ENCODE results near the gene PUM2. TPM values are rescaled to one million over a fixed set of nuclear protein-coding genes. Genes with fewer than 3 reads are reported as not detected.

The PUM2 gene
- total RNA-seq, 1 experiment from 2014 or later: 85.6 TPM

DNA sequence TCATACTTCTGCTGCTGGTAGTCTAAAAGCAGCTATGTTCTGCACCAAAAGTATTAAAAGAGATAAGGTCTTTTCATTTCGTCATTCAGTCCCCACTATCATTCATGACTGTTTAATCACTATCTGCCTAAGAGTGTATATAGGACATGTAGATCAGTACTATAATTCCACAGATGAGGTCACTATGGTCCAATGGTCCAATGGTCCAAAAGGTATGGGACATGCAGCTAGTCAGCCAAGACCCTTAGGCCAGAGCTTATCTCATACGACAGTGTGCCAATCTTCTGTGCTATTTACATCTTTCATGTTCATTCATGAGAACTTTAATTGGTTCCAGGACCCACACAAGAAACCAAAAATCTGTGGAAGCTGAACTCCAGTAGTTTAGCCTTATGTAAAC lies 83.1 kb downstream of the PUM2 start:
- Histone ChIP-seq H3K9me3 (ENCODE audit: control insufficient read depth, insufficient read depth, low read depth, low read length) (no peaks in the 10 kb centered on the region), H3K4me1 (ENCODE audit: control insufficient read depth, insufficient read depth, low read length) (no peaks in the 10 kb centered on the region), H3K27me3 (ENCODE audit: control insufficient read depth, insufficient read depth, low read length) (no peaks in the 10 kb centered on the region), H3K27ac (ENCODE audit: low read length) (no peak overlapping the region), H3K36me3 (ENCODE audit: control insufficient read depth, insufficient read depth, low read length) (peaks cover 16% of the 10 kb centered on the region; the same call in 1 of the 2 replicates), H3K4me3 (ENCODE audit: low read depth in 2 of 2, low read length in 2 of 2) (no peak overlapping the region)
- ChIA-PET CTCF (no interaction called here), POLR2A (no interaction called here)
- intact Hi-C loops (cut with micrococcal nuclease; ENCODE audit: unreplicated experiment): no loop called here
- no peak for TF ChIP-seq TCF7L2 (IDR thresholded peaks at IDR 0.05; ENCODE audit: low read depth, low read length)
- no peak for TF ChIP-seq POLR2AphosphoS5 (IDR thresholded peaks at IDR 0.05; ENCODE audit: low read depth, low read length)
- TF ChIP-seq, protein P1, sequence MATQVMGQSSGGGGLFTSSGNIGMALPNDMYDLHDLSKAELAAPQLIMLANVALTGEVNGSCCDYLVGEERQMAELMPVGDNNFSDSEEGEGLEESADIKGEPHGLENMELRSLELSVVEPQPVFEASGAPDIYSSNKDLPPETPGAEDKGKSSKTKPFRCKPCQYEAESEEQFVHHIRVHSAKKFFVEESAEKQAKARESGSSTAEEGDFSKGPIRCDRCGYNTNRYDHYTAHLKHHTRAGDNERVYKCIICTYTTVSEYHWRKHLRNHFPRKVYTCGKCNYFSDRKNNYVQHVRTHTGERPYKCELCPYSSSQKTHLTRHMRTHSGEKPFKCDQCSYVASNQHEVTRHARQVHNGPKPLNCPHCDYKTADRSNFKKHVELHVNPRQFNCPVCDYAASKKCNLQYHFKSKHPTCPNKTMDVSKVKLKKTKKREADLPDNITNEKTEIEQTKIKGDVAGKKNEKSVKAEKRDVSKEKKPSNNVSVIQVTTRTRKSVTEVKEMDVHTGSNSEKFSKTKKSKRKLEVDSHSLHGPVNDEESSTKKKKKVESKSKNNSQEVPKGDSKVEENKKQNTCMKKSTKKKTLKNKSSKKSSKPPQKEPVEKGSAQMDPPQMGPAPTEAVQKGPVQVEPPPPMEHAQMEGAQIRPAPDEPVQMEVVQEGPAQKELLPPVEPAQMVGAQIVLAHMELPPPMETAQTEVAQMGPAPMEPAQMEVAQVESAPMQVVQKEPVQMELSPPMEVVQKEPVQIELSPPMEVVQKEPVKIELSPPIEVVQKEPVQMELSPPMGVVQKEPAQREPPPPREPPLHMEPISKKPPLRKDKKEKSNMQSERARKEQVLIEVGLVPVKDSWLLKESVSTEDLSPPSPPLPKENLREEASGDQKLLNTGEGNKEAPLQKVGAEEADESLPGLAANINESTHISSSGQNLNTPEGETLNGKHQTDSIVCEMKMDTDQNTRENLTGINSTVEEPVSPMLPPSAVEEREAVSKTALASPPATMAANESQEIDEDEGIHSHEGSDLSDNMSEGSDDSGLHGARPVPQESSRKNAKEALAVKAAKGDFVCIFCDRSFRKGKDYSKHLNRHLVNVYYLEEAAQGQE (IDR thresholded peaks at IDR 0.05; ENCODE audit: insufficient read depth in 1 of 2, low read depth in 2 of 2, low read length in 1 of 2): no peak
- TF ChIP-seq, protein P2, sequence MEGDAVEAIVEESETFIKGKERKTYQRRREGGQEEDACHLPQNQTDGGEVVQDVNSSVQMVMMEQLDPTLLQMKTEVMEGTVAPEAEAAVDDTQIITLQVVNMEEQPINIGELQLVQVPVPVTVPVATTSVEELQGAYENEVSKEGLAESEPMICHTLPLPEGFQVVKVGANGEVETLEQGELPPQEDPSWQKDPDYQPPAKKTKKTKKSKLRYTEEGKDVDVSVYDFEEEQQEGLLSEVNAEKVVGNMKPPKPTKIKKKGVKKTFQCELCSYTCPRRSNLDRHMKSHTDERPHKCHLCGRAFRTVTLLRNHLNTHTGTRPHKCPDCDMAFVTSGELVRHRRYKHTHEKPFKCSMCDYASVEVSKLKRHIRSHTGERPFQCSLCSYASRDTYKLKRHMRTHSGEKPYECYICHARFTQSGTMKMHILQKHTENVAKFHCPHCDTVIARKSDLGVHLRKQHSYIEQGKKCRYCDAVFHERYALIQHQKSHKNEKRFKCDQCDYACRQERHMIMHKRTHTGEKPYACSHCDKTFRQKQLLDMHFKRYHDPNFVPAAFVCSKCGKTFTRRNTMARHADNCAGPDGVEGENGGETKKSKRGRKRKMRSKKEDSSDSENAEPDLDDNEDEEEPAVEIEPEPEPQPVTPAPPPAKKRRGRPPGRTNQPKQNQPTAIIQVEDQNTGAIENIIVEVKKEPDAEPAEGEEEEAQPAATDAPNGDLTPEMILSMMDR (IDR thresholded peaks at IDR 0.05): no peak
- TF ChIP-seq SIN3A (IDR thresholded peaks at IDR 0.05; ENCODE audit: borderline replicate concordance, insufficient read depth, low read depth, low read length): no peak
- BruUV-seq (replicated peaks): no TSS peak
- DNase-seq (ENCODE audit: low read depth, low spot score) (no peak), ATAC-seq (no peak)
- in situ Hi-C loops (cut with HindIII; ENCODE audit: low pct_unique_long_range_greater_than_20kb, low sequenced_read_pairs): no loop called here

DNA sequence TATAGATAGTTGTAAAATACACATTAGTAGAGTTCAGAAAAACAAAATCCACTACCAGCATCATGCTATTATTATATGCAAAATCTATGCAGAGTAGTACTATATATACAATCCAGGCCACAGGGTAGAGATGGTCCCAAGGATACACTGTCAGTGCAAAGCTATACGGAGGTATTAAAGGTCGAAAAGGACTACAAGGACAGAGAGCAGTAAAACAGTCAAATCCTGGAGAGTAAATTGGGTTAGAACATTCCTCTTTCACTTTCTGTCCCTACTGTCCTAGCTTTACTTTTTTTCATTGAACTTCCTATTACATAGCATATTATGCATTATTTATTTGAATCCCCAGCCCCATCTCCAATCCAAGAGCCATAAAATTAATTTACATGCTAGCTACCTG lies 86.0 kb downstream of the PUM2 start:
- Histone ChIP-seq H3K36me3 (ENCODE audit: control insufficient read depth, insufficient read depth, low read length) (peaks cover 23% of the 10 kb centered on the region), H3K4me1 (ENCODE audit: control insufficient read depth, insufficient read depth, low read length) (no peaks in the 10 kb centered on the region), H3K27me3 (ENCODE audit: control insufficient read depth, insufficient read depth, low read length) (no peaks in the 10 kb centered on the region), H3K9me3 (ENCODE audit: control insufficient read depth, insufficient read depth, low read depth, low read length) (no peaks in the 10 kb centered on the region), H3K4me3 (ENCODE audit: low read depth in 2 of 2, low read length in 2 of 2) (no peak overlapping the region), H3K27ac (ENCODE audit: low read length) (no peak overlapping the region)
- intact Hi-C loops (cut with micrococcal nuclease; ENCODE audit: unreplicated experiment) (no loop called here), in situ Hi-C loops (cut with HindIII; ENCODE audit: low pct_unique_long_range_greater_than_20kb, low sequenced_read_pairs) (no loop called here)
- 0 out of 2 replicates have a peak, but pooled peaks have one; percentile 42 for ATAC-seq
- TF ChIP-seq SIN3A (IDR thresholded peaks at IDR 0.05; ENCODE audit: borderline replicate concordance, insufficient read depth, low read depth, low read length) (no peak), TCF7L2 (IDR thresholded peaks at IDR 0.05; ENCODE audit: low read depth, low read length) (no peak), POLR2AphosphoS5 (IDR thresholded peaks at IDR 0.05; ENCODE audit: low read depth, low read length) (no peak)
- TF ChIP-seq, protein P1 (IDR thresholded peaks at IDR 0.05; ENCODE audit: insufficient read depth in 1 of 2, low read depth in 2 of 2, low read length in 1 of 2): no peak
- TF ChIP-seq, protein P2 (IDR thresholded peaks at IDR 0.05): no peak
- BruUV-seq (replicated peaks): no TSS peak
- no peak for DNase-seq (ENCODE audit: low read depth, low spot score)
- ChIA-PET POLR2A (interaction anchor here (1.1 kb wide), 1 partner anchor 18 kb away, joined by 4 read pairs; no protein-coding TSS in a partner anchor), CTCF (no interaction called here)
